Endothelial cell of umbilical vein (primary cell): ENCODE data around the gene CPT2. TPM values are rescaled to one million over a fixed set of nuclear protein-coding genes. Genes with fewer than 3 reads are reported as not detected.

Experiments
- BruUV-seq: library from RNA; stranded (reverse); fragments of 400-500 nt; replicated peaks from 2 replicates; lab custom pipeline; 2021; lab: Mats Ljungman, UMichigan
- CTCF ChIA-PET: fragments of 300-600, 350-600 bp; sonication (Branson Sonifier 250); formaldehyde crosslinking; loops from one replicate; lab custom pipeline; 2021; ENCODE audit warnings: antibody characterized with exemption, inconsistent platforms; lab: Charles Lee
- POLR2A ChIA-PET: fragments of 300-600, 350-600 bp; sonication (Branson Sonifier 250); formaldehyde crosslinking; loops from one replicate; lab custom pipeline; 2021; ENCODE audit warnings: antibody characterized with exemption, inconsistent platforms; lab: Charles Lee
- DNase-seq: peaks from one replicate; pipeline ENCODE4 v3.0.0-alpha.2; 2011; ENCODE audit warnings: low read depth, low spot score
- FAIRE-seq: peaks from 2 replicates; lab custom pipeline; 2011; peaks lifted over from hg19 to GRCh38; lab: Jason Lieb, UNC
- H2AFZ ChIP-seq: 2 replicates; pipeline ENCODE4 v1.6.0; 2012; ENCODE audit warnings: low read depth, low read length, control low read depth, inconsistent platforms
- H3K27ac ChIP-seq: 2 replicates; pipeline ENCODE4 v1.5.1; 2011; ENCODE audit warnings: low read depth, mild to moderate bottlenecking, control low read depth, low read length, moderate library complexity; ENCODE audit not compliant: insufficient read depth
- H3K27me3 ChIP-seq, 2 experiments: 2 replicates each; pipeline versions ENCODE4 v1.6.0 to v1.6.1; 2011; ENCODE audit warnings: low read length in 2 of 2, mixed read lengths in 1 of 2; ENCODE audit not compliant: control insufficient read depth in 2 of 2, insufficient read depth in 2 of 2
- H3K36me3 ChIP-seq, 2 experiments: 2 replicates in 1 of 2; 3 replicates in 1 of 2; pipeline ENCODE4 v1.5.1; 2011; ENCODE audit warnings: low read length in 2 of 2, mild to moderate bottlenecking in 1 of 2, moderate library complexity in 1 of 2; ENCODE audit not compliant: control insufficient read depth in 2 of 2, insufficient read depth in 2 of 2; ENCODE audit errors: extremely low read depth in 1 of 2
- H3K4me1 ChIP-seq: 3 replicates; pipeline ENCODE4 v1.5.1; 2011; ENCODE audit warnings: mild to moderate bottlenecking, low read length; ENCODE audit not compliant: control insufficient read depth, insufficient read depth; ENCODE audit errors: extremely low read depth
- H3K4me2 ChIP-seq: 2 replicates; pipeline ENCODE4 v1.6.1; 2011; ENCODE audit warnings: low read length, control low read depth, mixed read lengths; ENCODE audit not compliant: insufficient read depth
- H3K4me3 ChIP-seq, 3 experiments: fragments of 200-600 bp in 1 of 3; sonication (generic), shearing (Covaris generic) in 1 of 3; replicated peaks in 1 of 3; 2 replicates each; pipeline ENCODE4 v1.5.1; 2011 to 2016; ENCODE audit warnings: control low read depth in 3 of 3, low read length in 3 of 3, mild to moderate bottlenecking in 2 of 3, inconsistent platforms in 1 of 3, low read depth in 1 of 3, moderate library complexity in 1 of 3; ENCODE audit not compliant: insufficient read depth in 1 of 3
- H3K79me2 ChIP-seq: 2 replicates; pipeline ENCODE4 v1.6.0; 2012; ENCODE audit warnings: low read length, inconsistent platforms; ENCODE audit not compliant: control insufficient read depth, insufficient read depth
- H3K9ac ChIP-seq: replicated peaks from 2 replicates; pipeline ENCODE3; 2011; ENCODE audit warnings: low read length, control low read depth; ENCODE audit not compliant: insufficient read depth; ENCODE audit errors: extremely low read depth
- H3K9me1 ChIP-seq: replicated peaks from 3 replicates; pipeline ENCODE4 v1.6.0; 2011; ENCODE audit warnings: mild to moderate bottlenecking, low read length; ENCODE audit not compliant: control insufficient read depth, insufficient read depth; ENCODE audit errors: extremely low read depth
- H3K9me3 ChIP-seq: replicated peaks from 2 replicates; pipeline ENCODE4 v1.5.1; 2012; ENCODE audit warnings: low read length, inconsistent platforms; ENCODE audit not compliant: control insufficient read depth, insufficient read depth
- H4K20me1 ChIP-seq: replicated peaks from 2 replicates; pipeline ENCODE3; 2011; ENCODE audit warnings: mild to moderate bottlenecking, low read length; ENCODE audit not compliant: control insufficient read depth, insufficient read depth; ENCODE audit errors: extremely low read depth
- EZH2 ChIP-seq: IDR thresholded peaks from 2 replicates; pipeline ENCODE4 v1.6.1; 2012; ENCODE audit warnings: borderline replicate concordance, low read depth, mild to moderate bottlenecking, moderate library complexity, low read length, inconsistent platforms; ENCODE audit not compliant: severe bottlenecking
- FOS ChIP-seq: IDR thresholded peaks from 2 replicates; pipeline ENCODE4 v1.6.1; 2011; ENCODE audit warnings: mild to moderate bottlenecking, low read length, moderate library complexity, borderline replicate concordance; ENCODE audit not compliant: insufficient read depth
- GATA2 ChIP-seq: IDR thresholded peaks from 2 replicates; pipeline ENCODE4 v1.7.0; 2011; ENCODE audit warnings: low read depth, mild to moderate bottlenecking, moderate library complexity, mixed read lengths, low read length; ENCODE audit not compliant: insufficient read length, insufficient read depth
- JUN ChIP-seq: IDR thresholded peaks from 2 replicates; pipeline ENCODE4 v1.6.1; 2011; ENCODE audit warnings: borderline replicate concordance, low read depth; ENCODE audit not compliant: insufficient read length, insufficient read depth
- POLR2A ChIP-seq: IDR thresholded peaks from 2 replicates; pipeline ENCODE4 v1.6.1; 2012; ENCODE audit warnings: low read depth, mild to moderate bottlenecking, control low read depth, low read length
- POLR2AphosphoS5 ChIP-seq: IDR thresholded peaks from 2 replicates; pipeline ENCODE4 v1.6.1; 2012; ENCODE audit warnings: low read depth, mild to moderate bottlenecking, control low read depth, low read length, moderate library complexity; ENCODE audit not compliant: insufficient read depth
- dilution Hi-C: fragments of 300-500 bp; cut with MboI; formaldehyde crosslinking; loops from one replicate; pipeline ENCODE4 v1.15.0; 2019; ENCODE audit warnings: low sequenced_read_pairs; ENCODE audit not compliant: extremely low pct_ligation_motif_present
- intact Hi-C: fragments of 100-400 bp; cut with micrococcal nuclease; formaldehyde crosslinking; loops from one replicate; pipeline ENCODE4 v1.10.0; 2022
- polyA plus RNA-seq, 4 experiments: library from polyadenylated mRNA; depleted of rRNA in 3 of 4; stranded (reverse) in 3 of 4; unstranded in 1 of 4; fragments of >200 nt; gene quantifications; 2 replicates each; pipeline versions ENCODE4 v1.2.1 to v1.2.3, GENCODE V29; 2011 to 2012; ENCODE audit warnings: missing spikeins in 1 of 4
- total RNA-seq: library from RNA; stranded (reverse); gene quantifications from 2 replicates; pipeline ENCODE4 v1.2.3, GENCODE V29; 2021
- TF ChIP-seq, protein P1 (sequence below), 2 donors: IDR thresholded peaks; 1 replicate in 1 of 2; 2 replicates in 1 of 2; pipeline ENCODE4 v1.5.1; 2011; ENCODE audit warnings: low read length in 2 of 2, mild to moderate bottlenecking in 2 of 2, moderate library complexity in 2 of 2, control low read depth in 1 of 2, inconsistent platforms in 1 of 2, low read depth in 1 of 2; ENCODE audit not compliant: insufficient read depth in 1 of 2; ENCODE audit errors: extremely low read depth in 1 of 2
- TF ChIP-seq, protein P2 (sequence below): IDR thresholded peaks from 2 replicates; pipeline ENCODE4 v1.6.1; 2011; ENCODE audit not compliant: insufficient read depth, insufficient read length

CPT2 gene
- total and polyA plus RNA-seq, 2 donors (not counting 3 experiments of a cell fraction or from before 2014, with no cell fraction given) = 10.6 to 11.6 TPM

DNA sequence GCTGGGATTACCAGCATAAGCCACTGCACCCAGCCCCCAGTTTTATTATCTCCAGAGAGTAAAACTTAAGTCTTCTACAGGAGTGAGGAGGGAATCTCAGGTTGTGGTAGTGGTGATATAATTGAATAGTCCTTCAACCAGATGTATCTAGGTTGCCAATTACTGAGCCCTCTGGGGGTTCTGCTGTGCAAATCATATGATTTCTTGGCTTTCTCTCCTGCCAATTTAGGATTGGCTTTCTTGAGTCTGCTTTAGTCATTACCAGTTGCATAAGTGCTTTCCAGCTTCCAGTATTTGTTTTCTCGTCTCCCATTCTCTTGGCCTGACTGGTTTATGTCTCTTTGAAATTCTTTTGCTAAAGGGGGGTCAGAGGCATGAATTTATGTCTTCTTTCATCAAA, 11.1 kb downstream of the CPT2 start:
- BruUV-seq = no TSS peak
- Histone ChIP-seq H3K27me3 (no peaks in the 10 kb centered on the region), H3K79me2 (no peaks in the 10 kb centered on the region), H3K4me1 (no peaks in the 10 kb centered on the region), H3K36me3 (peaks cover 7 to 16% of the 10 kb centered on the region in 2 experiments), H3K27ac (no peak overlapping the region), H3K9me1 (no peaks in the 10 kb centered on the region), H3K4me3 (no peak overlapping the region), H3K9ac (no peak overlapping the region), H4K20me1 (no peaks in the 10 kb centered on the region), H2AFZ (no peak overlapping the region), H3K4me2 (no peak overlapping the region), H3K9me3 (no peaks in the 10 kb centered on the region)
- CTCF ChIA-PET = no interaction called here
- TF ChIP-seq POLR2AphosphoS5 = no peak
- TF ChIP-seq JUN = no peak
- no peak for TF ChIP-seq GATA2
- no peak for TF ChIP-seq EZH2
- TF ChIP-seq FOS = no peak
- TF ChIP-seq, protein P1, sequence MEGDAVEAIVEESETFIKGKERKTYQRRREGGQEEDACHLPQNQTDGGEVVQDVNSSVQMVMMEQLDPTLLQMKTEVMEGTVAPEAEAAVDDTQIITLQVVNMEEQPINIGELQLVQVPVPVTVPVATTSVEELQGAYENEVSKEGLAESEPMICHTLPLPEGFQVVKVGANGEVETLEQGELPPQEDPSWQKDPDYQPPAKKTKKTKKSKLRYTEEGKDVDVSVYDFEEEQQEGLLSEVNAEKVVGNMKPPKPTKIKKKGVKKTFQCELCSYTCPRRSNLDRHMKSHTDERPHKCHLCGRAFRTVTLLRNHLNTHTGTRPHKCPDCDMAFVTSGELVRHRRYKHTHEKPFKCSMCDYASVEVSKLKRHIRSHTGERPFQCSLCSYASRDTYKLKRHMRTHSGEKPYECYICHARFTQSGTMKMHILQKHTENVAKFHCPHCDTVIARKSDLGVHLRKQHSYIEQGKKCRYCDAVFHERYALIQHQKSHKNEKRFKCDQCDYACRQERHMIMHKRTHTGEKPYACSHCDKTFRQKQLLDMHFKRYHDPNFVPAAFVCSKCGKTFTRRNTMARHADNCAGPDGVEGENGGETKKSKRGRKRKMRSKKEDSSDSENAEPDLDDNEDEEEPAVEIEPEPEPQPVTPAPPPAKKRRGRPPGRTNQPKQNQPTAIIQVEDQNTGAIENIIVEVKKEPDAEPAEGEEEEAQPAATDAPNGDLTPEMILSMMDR (IDR thresholded peaks at IDR 0.05; ENCODE audit: extremely low read depth in 1 of 2, insufficient read depth in 1 of 2, low read depth in 1 of 2, low read length in 2 of 2) = no peak
- TF ChIP-seq, protein P2, sequence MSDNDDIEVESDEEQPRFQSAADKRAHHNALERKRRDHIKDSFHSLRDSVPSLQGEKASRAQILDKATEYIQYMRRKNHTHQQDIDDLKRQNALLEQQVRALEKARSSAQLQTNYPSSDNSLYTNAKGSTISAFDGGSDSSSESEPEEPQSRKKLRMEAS = no peak
- no peak for TF ChIP-seq POLR2A
- DNase-seq (no peak), FAIRE-seq (no peak)
- intact Hi-C loops = no loop called here
- POLR2A ChIA-PET = no interaction called here
- dilution Hi-C loops = no loop called here
